Right ventricle myocardium superior (tissue), 1 donor: ENCODE measurements around the gene VAT1. TPM values are rescaled to one million over a fixed set of nuclear protein-coding genes. Genes with fewer than 3 reads are reported as not detected.
"Not testable (repeated sequence)": the region's sequence is repeated elsewhere in the genome, so short reads cannot be mapped to it uniquely, and the experiment has no call there.

ENCODE experiments used
- ATAC-seq: fragments of 200-7000 bp; cut with Tn5 transposase; one replicate; pipeline ENCODE4 v1.9.1; 2020; ENCODE audit warnings: mild to moderate bottlenecking; ENCODE audit not compliant: poor library complexity
- DNase-seq: peaks from one replicate; pipeline ENCODE4 v3.0.0-alpha.2; 2020
- intact Hi-C: fragments of 100-400 bp; cut with DNase I; formaldehyde crosslinking; loops from one replicate; pipeline ENCODE4 v1.11.2; 2022
- long read RNA-seq: library from polyadenylated mRNA; unstranded; transcript quantifications from one replicate; pipeline ENCODE4 v2.0.0, GENCODE V29; 2021
- total RNA-seq: library from RNA; stranded (reverse); fragmentation: NEBNext Ultra II Directional; extraction: Animal tissue kit (Norgen Biotek cat#: 25700); gene quantifications from one replicate; pipeline ENCODE4 v1.2.1, GENCODE V29; 2021
- donor health status: DM: no; HTN: yes; CAD: no; lungs with severe emphysema.

Gene VAT1
- 89.7 TPM for total RNA-seq
- long read RNA-seq, transcript VAT1-201 (6 exons, 2,734 nt), result major isoform, 218 of 241 reads
- long read RNA-seq, partial matches to known transcripts, result 4 of 241 reads
- long read RNA-seq, other reads (novel, unspliced or antisense), result 18 of 241 reads

DNA sequence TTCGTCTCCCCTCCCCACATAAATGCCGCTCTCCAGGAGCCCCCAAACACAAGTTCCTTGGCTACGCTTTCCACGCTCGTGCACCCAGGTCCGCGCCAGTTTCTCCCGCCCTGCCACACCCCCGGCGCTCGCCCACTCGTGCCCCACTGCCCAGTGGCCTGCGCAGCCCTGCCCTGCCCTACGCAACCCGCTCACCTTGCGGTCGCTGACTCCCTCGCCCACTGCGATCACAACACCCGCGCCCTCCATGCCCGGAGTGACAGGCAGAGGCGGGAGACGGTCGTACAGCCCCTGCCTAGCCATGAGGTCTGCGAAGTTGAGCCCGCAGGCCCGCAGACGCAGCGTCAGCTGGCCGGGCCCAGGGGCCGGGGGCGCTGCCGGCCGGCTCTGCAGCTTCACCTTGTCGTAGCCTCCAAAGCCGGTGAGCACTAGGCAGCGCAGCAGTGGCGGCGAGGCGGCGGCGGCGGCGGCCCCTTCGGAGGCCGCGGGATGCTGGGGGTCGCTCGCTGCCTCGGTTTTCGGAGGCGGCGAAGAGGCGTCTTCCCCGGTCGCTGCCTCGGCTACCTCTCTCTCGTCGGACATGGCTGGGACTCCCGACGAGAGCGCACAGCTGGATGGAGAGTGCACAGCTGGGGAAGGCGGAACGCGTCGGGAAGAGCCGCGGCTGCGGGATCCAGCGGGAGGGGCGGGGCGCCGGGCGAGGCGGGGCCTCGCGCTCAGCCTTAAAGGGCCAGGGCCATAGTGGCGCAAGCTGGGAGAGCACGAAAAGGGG, at the start of gene VAT1:
TSS of gene VAT1 (minus strand) at position 645 of the 772 bp plus-strand sequence. CDS start at position 582, 63 bp downstream.
- intact Hi-C loops, result loop anchor here (10.0 kb wide), 1 partner anchor 103 kb away; the partner anchor contains the start of gene BRCA1
- ATAC-seq (peak; percentile 89), DNase-seq (peak; percentile 90)

DNA sequence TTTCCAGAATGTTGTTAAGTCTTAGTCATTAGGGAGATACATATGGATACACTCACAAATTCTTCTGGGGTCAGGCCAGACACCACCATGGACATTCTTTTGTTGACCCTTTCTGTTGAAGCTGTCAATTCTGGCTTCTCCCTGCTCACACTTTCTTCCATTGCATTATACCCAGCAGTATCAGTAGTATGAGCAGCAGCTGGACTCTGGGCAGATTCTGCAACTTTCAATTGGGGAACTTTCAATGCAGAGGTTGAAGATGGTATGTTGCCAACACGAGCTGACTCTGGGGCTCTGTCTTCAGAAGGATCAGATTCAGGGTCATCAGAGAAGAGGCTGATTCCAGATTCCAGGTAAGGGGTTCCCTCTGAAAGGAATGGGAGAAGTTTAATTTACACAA, 48.7 kb upstream of the VAT1 start:
- no peak for ATAC-seq
- intact Hi-C loops, result no loop called here

DNA sequence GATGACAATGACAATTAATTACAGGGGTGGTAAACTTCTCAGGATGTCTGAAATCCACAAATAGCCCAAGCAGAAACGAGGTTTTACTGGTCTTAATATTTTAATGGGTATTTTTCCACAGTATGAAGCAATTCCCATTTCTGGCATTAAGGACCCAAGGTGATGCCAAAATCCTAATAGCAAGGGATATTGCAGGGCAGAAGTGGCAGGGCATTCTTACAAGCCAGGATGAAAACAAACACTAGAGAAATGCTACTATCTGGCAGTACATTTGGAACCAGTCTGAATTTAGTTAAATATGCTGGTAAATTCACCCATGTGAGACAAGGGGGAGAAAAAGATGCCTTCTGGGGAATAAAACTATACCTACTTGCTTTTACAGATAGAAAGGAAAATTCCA, 48.1 kb upstream of the VAT1 start:
- peak; percentile 64 for ATAC-seq
- DNase-seq, result no peak
- intact Hi-C loops, result no loop called here

More for the DNA sequence above, 48.7 kb upstream of the VAT1 start:
- DNase-seq, result no peak

DNA sequence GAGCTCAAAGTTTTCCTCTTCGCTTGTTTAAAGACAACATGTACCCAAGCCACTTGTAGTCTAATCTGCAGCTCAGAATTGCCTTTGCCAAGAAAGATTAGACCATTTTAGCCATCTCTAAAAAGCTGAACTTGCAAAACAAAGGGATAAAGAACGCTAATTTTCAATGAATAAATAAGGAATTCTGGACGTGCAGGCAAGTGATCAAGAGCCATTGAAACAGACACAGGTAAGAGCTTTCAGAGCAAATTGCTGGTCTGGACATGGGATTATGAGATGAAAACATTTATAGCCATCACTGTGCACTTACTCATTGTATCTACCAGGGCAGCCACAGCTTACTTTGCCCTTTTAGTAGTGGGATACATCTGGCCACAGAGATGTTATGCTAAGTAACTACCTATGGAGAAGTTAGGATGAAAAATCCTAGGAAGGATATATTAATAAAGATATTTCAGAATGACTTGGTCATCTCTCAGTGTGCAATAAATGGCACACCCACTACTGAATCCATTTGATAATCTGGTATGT, 47.2 kb upstream of the VAT1 start:
- intact Hi-C loops, result no loop called here

DNA sequence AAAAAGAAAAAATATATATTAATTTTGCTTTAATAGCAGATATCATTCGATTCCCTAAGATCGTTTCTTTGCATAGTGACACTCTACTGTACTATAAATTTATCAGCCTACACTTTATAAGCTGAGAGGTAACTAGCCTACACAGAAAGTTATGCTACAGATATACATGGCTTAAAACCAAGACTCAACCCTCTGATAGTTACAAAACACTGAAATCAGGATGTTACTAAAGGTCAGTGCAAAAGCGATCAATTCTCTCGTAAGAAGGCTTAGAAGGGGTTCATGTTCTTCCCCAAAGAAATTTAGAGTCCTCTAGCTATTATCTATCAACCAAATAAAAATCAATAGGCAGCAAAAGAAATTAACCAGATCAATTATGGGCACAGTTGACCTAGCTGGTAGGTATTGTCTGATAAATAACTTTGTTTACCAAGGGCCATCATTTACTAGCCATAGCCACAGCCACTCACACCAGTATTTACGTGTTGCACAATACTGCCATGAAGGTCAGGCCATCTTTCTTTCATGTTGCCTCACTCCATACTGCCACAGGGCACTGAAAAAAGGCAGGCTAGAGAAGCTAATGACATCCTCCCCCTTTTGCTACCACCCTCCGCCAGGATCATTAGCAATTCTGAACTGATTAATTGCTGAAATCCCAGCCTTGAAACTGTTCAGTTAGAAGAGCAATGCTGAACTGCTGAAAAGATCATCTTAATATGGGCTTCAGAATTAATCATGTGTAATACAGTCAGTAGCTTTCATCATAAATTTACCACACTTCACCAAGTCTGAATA, 46.6 kb upstream of the VAT1 start:
- ATAC-seq (peak; percentile 80), DNase-seq (no peak)
- intact Hi-C loops, result no loop called here

More for the DNA sequence above, 47.2 kb upstream of the VAT1 start:
- no peak for DNase-seq
- peak; percentile 91 for ATAC-seq

DNA sequence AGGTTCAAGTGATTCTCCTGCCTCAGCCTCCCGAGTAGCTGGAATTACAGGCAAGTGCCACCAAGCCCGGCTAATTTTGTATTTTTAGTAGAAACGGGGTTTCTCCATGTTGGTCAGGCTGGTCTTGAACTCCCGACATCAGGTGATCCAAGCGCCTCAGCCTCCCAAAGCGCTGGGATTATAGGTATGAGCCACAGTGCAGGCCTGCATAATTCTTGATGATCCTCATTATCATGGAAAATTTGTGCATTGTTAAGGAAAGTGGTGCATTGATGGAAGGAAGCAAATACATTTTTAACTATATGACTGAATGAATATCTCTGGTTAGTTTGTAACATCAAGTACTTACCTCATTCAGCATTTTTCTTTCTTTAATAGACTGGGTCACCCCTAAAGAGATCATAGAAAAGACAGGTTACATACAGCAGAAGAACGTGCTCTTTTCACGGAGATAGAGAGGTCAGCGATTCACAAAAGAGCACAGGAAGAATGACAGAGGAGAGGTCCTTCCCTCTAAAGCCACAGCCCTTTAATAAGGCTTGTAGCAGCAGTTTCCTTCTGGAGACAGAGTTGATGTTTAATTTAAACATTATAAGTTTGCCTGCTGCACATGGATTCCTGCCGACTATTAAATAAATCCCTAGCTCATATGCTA, 40.9 kb upstream of the VAT1 start:
- intact Hi-C loops, result no loop called here

DNA sequence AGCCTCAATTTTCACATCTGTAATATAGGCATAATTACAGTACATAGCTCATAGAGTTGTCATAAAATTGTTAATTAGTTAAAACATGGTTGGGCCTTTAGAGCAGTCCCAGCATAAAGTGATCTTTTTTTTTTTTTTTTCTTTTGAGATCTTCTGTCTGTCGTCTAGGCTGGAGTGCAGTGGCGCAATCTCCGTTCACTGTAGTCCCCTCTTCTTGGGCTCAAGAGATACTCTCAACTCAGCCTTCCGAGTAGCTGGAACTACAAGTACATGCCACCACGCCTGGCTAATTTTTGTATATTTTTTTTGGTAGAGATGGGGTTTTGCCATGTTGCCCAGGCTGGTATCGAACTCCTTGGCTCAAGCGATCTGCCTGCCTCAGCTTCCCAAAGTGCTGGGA, 33.9 kb upstream of the VAT1 start:
- DNase-seq, result no peak
- intact Hi-C loops, result no loop called here
- ATAC-seq, result no peak

More for the DNA sequence above, 40.9 kb upstream of the VAT1 start:
- ATAC-seq (no peak), DNase-seq (no peak)

DNA sequence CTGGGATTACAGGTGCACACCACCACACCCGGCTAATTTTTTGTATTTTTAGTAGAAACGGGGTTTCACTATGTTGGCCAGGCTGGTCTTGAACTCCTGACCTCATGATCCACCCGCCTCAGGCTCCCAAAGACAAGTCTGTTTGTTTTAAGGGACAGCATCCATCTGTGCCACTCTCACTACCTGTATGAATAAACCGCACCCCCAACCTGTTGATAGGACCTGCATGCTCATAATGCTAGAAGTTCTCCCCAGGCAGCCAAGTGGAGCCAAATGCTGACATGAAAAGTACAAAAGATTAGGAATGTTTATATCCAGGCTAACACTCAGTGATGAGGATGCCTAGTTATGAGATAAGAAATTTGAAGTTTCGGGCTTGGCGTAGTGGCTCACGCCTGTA, 30.8 kb upstream of the VAT1 start:
- intact Hi-C loops, ATAC-seq: not testable (repeated sequence)

DNA sequence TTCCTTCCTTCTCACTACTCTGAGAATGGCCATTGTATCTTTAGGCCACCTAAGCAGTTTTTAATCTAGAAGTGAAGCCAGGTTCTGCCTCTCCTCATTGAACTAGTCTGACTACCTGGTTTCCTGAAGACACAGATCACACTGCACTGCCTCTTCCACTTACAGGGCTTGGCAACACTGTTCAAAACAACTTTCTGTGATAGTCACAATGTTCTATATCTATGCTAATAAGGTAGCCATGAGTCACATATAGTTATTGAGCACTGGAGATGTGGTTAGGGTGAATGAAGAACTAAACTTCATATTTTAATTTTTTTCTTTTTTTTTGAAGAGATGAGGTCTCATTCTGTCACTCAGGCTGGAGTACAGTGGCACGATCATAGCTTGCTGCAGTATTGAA, 29.8 kb upstream of the VAT1 start:
- DNase-seq (no peak), ATAC-seq (no peak)
- intact Hi-C loops, result no loop called here

More for the DNA sequence above, 30.8 kb upstream of the VAT1 start:
- not testable (repeated sequence) for DNase-seq

DNA sequence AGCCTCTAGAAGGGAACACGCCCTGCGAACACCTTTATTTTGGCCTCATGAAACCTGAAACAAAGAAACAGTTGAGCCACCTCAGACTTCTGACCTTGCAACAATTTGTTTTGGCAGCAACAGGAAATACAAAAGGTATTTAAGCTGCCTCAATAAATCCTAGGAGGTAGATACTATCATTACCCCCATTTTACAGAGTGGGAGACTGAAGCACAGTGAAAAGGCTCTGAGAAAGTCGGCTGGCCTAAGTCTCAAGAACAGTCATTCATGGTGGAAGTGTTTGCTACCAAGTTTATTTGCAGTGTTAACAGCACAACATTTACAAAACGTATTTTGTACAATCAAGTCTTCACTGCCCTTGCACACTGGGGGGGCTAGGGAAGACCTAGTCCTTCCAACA, 21.8 kb upstream of the VAT1 start:
- intact Hi-C loops, result no loop called here
- DNase-seq, result no peak
- ATAC-seq, result no peak

DNA sequence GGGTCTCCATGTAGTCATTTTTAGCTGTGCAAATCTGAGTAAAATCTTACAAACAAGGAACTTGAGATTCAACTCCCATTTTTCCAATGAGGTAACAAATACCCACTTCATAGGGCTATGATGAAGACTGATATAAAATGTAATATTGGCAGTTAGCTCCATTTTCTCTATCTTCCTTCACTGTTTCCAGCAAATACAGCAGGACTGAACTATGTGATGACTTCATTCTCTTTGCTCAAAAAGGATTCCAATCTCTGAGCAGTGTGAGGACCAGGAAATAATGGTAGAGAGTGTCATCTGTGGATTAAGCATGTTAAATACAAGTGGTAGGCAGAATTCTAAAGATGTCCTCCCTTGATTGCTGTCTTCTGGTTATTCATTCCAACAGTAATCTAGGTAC, 21.1 kb upstream of the VAT1 start:
- ATAC-seq (no peak), DNase-seq (no peak)
- intact Hi-C loops, result no loop called here

DNA sequence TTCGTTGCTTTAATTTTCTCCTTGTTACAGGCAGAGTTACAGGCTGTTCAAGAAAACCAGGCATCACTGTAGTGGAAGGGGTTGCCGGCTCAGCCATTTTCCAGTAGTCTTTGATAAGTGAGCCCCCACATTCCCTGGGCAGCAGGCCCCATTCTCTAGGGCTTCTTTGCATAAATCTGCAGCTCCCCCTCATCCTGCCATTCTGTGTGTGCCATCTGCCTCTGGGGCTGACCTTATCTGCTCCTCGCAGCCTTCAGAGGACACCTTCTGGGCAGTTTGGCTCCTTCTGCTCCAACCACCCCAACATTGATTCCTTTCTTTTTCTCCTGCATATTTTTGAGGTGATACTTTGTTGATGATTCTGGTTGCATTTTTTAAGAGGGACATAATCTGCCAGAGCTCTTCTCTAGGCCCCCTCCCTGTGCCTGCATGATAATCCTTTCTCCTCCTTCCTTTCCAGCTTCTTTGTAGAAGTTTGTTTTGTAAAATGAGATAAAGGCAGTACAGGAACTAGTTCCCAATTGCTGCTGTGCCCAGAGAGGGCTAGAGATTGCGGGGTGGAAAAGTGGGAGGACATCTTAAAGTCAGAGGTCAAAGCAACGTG, 19.9 kb upstream of the VAT1 start:
- DNase-seq (no peak), ATAC-seq (no peak)
- intact Hi-C loops, result no loop called here

DNA sequence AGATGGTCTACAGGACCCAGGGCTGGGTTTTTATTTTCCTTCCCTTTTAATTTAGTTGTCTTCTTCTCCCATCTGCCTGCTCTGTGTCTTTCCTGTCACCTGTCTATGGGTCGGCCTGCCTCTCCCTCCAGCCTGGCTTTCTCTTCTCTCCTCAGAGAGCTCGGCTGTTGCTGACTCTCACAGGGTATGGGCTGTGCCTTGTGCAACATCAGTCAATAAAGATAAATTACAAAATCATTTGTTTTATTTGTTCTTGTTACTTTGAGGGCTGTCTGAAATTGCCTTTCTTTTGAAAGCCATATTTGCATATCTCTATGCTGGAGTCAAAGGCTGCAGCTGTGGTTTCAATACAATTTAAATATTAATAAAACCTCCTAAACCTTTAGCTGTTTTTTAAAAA, 18.5 kb upstream of the VAT1 start:
- intact Hi-C loops, result no loop called here
- DNase-seq (no peak), ATAC-seq (no peak)

DNA sequence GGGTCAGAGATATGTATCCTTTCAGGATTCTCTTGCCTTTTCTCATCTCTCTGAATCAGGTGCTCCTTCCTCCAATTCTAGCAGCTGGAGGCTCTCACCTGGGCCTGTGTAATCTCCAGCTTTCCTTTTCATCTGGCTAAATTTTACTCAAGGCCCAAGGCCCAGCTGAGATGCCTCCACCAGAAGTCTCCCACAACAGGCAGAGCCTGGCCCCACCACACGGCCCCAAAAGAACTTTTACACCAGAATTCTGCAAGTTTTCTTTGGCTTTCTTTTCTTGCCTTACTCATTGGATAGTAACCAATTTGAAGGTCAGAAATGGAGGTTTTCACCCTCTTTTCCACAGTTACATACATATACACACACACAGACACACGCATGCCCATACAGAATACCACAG, 17.5 kb upstream of the VAT1 start:
- no peak for DNase-seq
- intact Hi-C loops, result no loop called here
- ATAC-seq, result no peak

DNA sequence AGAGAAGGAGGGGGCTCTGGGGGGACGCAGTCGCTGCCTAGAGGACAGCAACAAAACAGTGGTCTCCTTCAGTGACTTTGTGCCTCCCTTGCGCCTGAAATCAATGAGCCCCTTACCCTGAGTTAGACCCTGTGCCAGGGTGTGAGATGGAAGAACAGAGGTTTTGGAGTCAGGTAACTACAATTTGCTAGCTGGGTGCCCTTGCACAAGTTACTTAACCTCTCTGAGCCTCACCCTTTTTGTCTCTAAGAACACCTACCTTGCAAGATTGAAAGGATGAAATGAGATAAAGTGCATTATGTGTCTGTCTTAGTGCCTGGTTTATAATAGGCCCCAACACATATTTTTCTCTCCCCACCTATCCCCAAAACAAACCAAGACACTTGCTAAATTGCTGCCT, 12.7 kb upstream of the VAT1 start:
- intact Hi-C loops, result no loop called here
- DNase-seq (no peak), ATAC-seq (no peak)

DNA sequence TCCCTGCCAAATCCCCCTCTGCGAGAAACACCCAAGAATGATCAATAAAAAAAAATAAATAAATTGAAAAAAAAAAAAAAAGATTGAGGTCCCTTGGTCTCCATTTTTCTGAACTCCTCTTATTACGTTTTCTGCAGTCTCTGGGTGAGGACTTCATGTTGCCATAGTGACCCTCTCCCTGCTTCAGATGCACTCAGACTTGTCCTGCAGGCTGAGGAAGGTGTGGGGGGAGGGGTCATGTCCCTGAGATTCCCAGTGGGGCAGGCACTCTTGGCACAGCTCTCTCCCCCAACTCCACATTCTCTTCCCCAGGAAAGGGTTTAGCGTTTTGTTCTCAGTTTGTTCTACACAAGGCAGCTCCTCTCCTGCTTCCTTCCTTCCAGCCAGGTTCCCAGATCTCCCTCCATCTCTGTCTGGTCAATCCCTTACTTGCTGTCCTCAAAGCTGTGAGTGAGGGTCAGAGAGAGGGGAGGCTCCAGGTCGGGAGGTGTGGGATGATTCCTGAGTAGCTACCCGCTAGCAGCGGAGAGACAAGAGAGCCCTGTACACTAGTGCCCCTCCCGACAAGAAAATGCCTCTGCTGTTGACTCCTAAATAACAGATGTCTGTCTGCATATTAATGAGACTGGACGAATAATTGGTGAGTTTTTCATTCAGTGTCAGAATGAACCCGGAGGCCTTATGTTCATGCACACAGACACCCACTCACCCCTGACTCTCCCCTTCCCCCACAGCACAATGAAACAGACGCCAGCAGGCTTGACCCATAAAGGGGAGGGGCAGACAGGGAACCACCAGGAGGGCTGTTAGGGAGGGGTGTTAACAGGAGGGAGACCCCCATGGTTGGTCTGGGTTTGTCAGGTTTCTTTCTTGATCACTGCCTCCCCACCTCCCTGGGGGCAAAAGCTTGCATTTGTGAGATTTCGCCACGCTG, 12.0 kb upstream of the VAT1 start:
- intact Hi-C loops, result no loop called here
- DNase-seq (no peak), ATAC-seq (no peak)

DNA sequence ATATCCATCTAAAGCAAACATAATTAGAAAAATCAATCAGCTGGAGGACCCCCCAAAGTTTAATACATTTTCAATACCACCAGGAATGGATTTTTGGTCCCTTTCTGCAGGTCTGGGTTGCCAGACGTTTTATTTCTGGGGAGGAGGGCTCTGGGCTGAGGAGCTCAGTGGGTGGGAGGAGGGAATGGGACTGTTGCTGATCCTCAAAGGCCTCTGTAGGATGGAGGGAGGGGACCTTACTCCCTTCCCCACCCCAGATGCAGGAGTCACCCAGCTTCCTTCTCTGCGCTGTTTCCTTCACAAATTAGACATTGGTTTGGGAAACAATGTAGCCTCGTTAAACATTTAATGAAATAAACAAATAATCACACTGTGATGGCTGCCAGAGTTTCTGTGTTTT, 9.5 kb upstream of the VAT1 start:
- ATAC-seq, result no peak
- intact Hi-C loops, result no loop called here

More for the DNA sequence above, 9.5 kb upstream of the VAT1 start:
- DNase-seq, result no peak
